ENCODE results near the gene PBX3. TPM values are rescaled to one million over a fixed set of nuclear protein-coding genes. Genes with fewer than 3 reads are reported as not detected.

Gene PBX3
- polyA plus RNA-seq, 10 donors, result 11.5 to 15.9 (median 12.8) TPM

DNA sequence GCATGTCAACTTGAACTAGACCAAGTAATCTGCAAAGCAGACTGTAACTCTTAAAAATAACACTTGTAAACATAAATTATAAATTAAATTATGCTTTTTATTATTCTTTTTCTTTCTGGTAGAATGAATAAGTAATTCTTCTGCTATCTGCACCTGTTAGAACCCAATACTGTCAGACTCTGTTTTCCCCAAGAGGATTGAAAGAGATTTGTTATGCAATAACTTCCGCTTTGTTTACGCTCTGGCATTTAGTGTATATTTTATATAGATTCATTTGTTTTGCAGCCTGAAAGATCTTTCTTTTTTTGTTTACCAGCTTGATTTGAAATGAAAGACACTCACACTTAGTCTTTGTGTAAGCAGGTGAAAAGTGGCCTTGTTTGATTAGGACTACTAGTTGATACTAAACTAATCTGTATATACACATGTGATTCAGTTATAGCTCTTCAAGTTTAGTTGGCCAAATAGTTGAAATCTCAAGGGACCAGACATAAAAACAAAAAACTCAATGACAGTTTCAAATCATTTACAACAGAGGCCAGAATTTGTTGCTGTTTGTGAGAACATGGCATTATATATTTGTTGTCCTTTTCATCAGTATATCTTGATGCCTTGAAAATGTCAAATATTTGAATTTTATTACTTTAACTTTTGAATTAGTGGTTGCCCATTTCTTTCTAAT lies 155.8 kb downstream of the PBX3 start:
- no peak for DNase-seq

- DNase-seq, result peak in 1 of 3 donors; percentile 27
Observed at GRCh38 chr9:125904155-125904851, 157.1 kb downstream of the PBX3 start.

GRCh38 chr9:125906144-125906543 lies 159.0 kb downstream of the PBX3 start:
- DNase-seq, result no peak

- DNase-seq, result no peak
Observed at GRCh38 chr9:125906893-125907292, 159.7 kb downstream of the PBX3 start.

GRCh38 chr9:125908136-125908535 lies 161.0 kb downstream of the PBX3 start:
- DNase-seq, result no peak

GRCh38 chr9:125908966-125909365 lies 161.8 kb downstream of the PBX3 start:
- DNase-seq, result no peak

- DNase-seq, result no peak
Observed at GRCh38 chr9:125909459-125909858, 162.3 kb downstream of the PBX3 start.

DNA sequence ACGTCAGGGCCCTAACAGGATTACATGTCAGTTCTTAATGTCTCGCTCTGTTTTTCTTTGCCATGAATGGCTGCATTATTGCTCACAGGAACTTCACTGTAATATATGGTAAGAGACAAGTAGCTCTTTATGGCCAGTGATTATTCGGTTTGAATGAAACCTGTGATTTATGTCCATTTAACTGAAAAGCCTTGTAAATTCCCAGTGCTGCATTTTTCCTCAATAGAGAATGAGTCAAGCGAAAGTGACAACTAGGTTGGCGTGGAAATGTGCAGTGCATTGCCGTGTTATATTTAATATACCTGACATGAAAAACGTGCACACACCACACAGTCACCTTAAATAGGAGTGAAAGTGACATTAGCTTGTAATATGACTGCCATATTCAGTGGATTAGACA lies 163.1 kb downstream of the PBX3 start:
- no peak for DNase-seq

GRCh38 chr9:125911861-125912644 lies 164.9 kb downstream of the PBX3 start:
- DNase-seq, result no peak

GRCh38 chr9:125912667-125913066 lies 165.5 kb downstream of the PBX3 start:
- no peak for DNase-seq

- no peak for DNase-seq
Observed at GRCh38 chr9:125913551-125913950, 166.4 kb downstream of the PBX3 start.

DNA sequence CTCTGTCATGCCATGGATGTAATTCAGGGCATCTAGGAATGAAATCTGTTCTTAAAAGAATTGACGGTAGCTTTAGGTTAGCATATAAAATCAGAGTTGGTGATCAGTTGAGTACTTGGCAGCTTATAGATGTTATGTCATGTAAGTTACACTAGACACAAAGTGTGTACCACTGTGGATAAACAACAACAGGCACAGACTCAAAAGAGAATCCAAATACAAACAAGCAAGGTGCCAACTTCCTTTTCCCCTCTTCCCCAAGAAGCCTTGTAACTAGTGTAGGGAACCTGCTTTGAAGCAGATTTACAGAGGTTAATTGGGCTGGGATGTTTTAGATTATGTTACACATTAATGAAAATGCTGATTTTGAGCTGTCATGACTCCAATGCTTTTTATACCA lies 167.2 kb downstream of the PBX3 start:
- no peak for DNase-seq

GRCh38 chr9:125915606-125916005 lies 168.4 kb downstream of the PBX3 start:
- no peak for DNase-seq

- no peak for DNase-seq
Observed at GRCh38 chr9:125919565-125919964, 172.4 kb downstream of the PBX3 start.

DNA sequence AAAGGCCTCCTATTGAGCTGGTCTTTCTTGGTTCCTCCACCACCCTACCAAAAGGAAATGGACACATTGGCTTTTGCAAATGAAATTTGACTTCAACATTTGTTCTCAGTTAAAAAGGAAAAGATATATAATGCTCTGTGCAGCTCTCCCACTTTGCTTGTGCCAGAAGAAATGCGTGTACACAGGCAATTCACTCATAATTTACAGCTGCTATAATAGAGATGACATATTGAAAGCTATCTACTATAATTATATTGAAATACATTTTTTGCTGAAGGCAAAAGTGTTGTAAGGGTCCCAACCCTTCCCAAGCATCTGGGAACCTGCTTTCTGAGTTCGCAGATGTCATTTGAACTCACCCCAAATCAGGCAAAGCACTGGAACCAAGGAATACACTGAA lies 173.2 kb downstream of the PBX3 start:
- DNase-seq, result no peak

DNA sequence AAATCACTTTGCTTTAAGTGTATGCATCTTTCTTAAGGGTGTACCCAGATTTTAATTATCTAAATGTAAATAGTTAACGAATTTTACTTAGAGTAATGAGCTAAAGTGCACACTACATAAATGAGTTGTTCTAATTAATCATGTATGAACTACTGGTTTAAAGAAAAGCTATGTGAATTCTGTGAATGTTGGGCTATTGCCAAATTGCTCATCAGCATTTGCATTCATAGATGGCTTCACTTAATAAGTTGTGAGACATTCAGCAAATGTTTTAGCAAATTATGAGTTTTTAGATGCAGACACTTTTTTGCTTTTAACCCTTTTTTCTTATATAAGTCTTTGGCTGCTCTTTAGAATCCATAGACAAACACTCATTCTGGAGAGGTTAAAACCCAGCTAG lies 175.7 kb downstream of the PBX3 start:
- no peak for DNase-seq

DNA sequence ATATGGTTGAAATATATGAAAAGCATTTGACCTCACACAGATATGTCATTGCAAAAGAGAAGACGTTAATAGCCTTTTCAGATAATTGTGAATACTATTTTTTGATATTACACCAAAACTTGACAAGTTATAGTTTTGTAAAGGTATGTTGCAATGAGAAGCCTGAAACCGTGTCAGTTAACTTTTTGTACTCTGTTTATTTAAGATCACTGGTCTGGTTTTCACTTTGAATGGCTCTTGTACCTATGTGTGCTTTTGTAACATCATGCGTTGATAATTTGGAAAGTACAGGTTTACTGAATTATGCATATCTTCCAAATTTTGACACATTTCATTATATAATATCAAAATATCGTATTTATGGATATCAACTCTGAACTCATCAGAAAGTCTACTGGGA lies 177.2 kb downstream of the PBX3 start:
- DNase-seq, result no peak

GRCh38 chr9:125926936-125927335 lies 179.8 kb downstream of the PBX3 start:
- no peak for DNase-seq

- no peak for DNase-seq
Observed at GRCh38 chr9:125929846-125930245, 182.7 kb downstream of the PBX3 start.

- DNase-seq, result no peak
Observed at GRCh38 chr9:125931211-125931610, 184.0 kb downstream of the PBX3 start.

DNA sequence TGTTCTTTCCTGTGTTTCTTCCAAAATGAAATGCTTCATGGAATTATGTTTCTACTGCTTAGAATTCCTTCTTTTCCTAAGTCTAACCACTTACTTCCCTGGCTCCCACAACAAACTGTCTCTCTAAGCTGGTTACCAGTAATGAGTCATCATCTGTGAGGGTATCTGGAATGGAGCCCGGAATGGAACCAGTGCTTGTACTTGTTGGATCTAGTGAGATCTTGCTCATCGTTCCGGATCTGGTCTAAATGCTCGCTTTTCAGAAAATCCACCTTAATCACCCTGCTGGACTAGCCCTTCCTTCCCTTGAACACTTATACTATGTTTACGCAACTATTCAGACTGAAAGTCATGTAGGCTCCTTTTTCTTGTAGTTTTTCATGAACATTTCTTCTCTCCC lies 184.8 kb downstream of the PBX3 start:
- peak in 2 of 3 donors; percentile 6 to 91 for DNase-seq

GRCh38 chr9:125932746-125933455 lies 185.7 kb downstream of the PBX3 start:
- no peak for DNase-seq
